Mucosa of descending colon (tissue), 3 donors: Measurements from ENCODE around the gene ACBD6. TPM values are rescaled to one million over a fixed set of nuclear protein-coding genes. Genes with fewer than 3 reads are reported as not detected.
"Not testable (repeated sequence)": the region's sequence is repeated elsewhere in the genome, so short reads cannot be mapped to it uniquely, and the experiment has no call there.

ENCODE experiments used
- ATAC-seq: fragments of 200-7000 bp; cut with Tn5 transposase; one replicate; pipeline ENCODE4 v1.9.1; 2020; ENCODE audit warnings: mild to moderate bottlenecking, moderate library complexity
- DNase-seq, 3 donors: peaks; one replicate each; pipeline ENCODE4 v3.0.0-alpha.2; 2020
- H3K36me3 ChIP-seq: fragments of 200-600 bp; one replicate; pipeline ENCODE4 v1.8.0; 2021; ENCODE audit warnings: low read depth, mild to moderate bottlenecking
- H3K4me1 ChIP-seq: fragments of 200-600 bp; one replicate; pipeline ENCODE4 v1.8.0; 2021; ENCODE audit warnings: low read depth, mild to moderate bottlenecking
- H3K4me3 ChIP-seq: fragments of 200-600 bp; one replicate; pipeline ENCODE4 v1.8.0; 2021; ENCODE audit warnings: mild to moderate bottlenecking
- H3K9me3 ChIP-seq: fragments of 200-600 bp; one replicate; pipeline ENCODE4 v1.8.0; 2021; ENCODE audit warnings: mild to moderate bottlenecking
- intact Hi-C, 2 donors: fragments of 100-400 bp; cut with DNase I in 1 of 2; cut with micrococcal nuclease in 1 of 2; formaldehyde crosslinking; loops; one replicate each; pipeline versions ENCODE4 v1.11.0 to v1.11.1; 2022; cut with DNase I, micrococcal nuclease
- total RNA-seq, 3 donors: library from RNA; stranded (reverse); fragmentation: NEBNext Ultra II Directional in 2 of 3; extraction: Animal tissue kit (Norgen Biotek cat#: 25700) in 2 of 3; gene quantifications; one replicate each; pipeline versions ENCODE4 v1.2.1 to v1.2.4, GENCODE V29; 2021 to 2023
- TF ChIP-seq, protein P1 (sequence below): fragments of 200-600 bp; IDR thresholded peaks from one replicate; pipeline ENCODE4 v1.8.0; 2022; ENCODE audit warnings: antibody characterized with exemption, mild to moderate bottlenecking
- donor health status: DM: no; HTN: no; CAD: no; lungs with moderate emphysema.
- donor health status: DM: no; HTN: no; CAD: no.
- donor health status: DM: no; HTN: yes; CAD: no.

ACBD6 gene
- total RNA-seq, 3 donors from 2014 or later = 23.3 to 32.8 (median 25.0) TPM

- H3K9me3 ChIP-seq = peaks cover 17% of the 10 kb centered on the region
- TF ChIP-seq, protein P1, sequence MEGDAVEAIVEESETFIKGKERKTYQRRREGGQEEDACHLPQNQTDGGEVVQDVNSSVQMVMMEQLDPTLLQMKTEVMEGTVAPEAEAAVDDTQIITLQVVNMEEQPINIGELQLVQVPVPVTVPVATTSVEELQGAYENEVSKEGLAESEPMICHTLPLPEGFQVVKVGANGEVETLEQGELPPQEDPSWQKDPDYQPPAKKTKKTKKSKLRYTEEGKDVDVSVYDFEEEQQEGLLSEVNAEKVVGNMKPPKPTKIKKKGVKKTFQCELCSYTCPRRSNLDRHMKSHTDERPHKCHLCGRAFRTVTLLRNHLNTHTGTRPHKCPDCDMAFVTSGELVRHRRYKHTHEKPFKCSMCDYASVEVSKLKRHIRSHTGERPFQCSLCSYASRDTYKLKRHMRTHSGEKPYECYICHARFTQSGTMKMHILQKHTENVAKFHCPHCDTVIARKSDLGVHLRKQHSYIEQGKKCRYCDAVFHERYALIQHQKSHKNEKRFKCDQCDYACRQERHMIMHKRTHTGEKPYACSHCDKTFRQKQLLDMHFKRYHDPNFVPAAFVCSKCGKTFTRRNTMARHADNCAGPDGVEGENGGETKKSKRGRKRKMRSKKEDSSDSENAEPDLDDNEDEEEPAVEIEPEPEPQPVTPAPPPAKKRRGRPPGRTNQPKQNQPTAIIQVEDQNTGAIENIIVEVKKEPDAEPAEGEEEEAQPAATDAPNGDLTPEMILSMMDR = no peak
- H3K4me3 ChIP-seq = no peak overlapping the region
- DNase-seq (no peak), ATAC-seq (no peak)
- no peaks in the 10 kb centered on the region for H3K4me1 ChIP-seq
- intact Hi-C loops = no loop called here
- no peaks in the 10 kb centered on the region for H3K36me3 ChIP-seq
Observed at GRCh38 chr1:180468311-180468710, 34.1 kb downstream of the ACBD6 start.

GRCh38 chr1:180462102-180462501 is 40.3 kb downstream of the ACBD6 start:
- intact Hi-C loops = no loop called here
- Histone ChIP-seq H3K9me3 (peaks cover 36% of the 10 kb centered on the region), H3K4me1 (no peaks in the 10 kb centered on the region), H3K4me3 (no peak overlapping the region), H3K36me3 (no peaks in the 10 kb centered on the region)
- ATAC-seq = no peak
- TF ChIP-seq, protein P1 = no peak
- DNase-seq = no peak

DNA sequence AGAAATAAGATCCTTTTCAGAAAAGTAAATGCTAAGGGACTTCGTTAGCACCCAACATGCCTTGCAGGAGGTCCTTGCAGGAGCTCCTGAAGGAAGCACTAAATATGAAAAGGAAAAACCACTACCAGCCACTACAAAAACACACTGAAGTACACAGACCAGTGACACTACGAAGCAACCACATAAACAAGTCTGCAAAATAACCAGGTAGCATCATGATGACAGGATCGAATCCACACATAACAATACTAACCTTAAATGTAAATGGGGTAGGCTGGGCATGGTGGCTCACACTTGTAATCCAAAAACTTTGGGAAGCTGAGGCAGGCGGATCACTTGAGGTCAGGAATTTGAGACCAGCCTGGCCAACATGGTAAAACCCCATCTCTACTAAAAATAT is 40.7 kb downstream of the ACBD6 start:
- ATAC-seq, H3K36me3 ChIP-seq, H3K4me3 ChIP-seq, DNase-seq, H3K4me1 ChIP-seq, intact Hi-C loops: not testable (repeated sequence)
- H3K9me3 ChIP-seq = peaks cover 36% of the 10 kb centered on the region

- no peak for ATAC-seq
- H3K9me3 ChIP-seq = peaks cover 24% of the 10 kb centered on the region
Observed at GRCh38 chr1:180458807-180459206, 43.6 kb downstream of the ACBD6 start.

GRCh38 chr1:180456191-180456590 is 46.2 kb downstream of the ACBD6 start:
- DNase-seq (no peak), ATAC-seq (no peak)
- TF ChIP-seq, protein P1 = no peak
- peaks cover 7% of the 10 kb centered on the region for H3K9me3 ChIP-seq
- H3K4me3 ChIP-seq = no peak overlapping the region
- no peaks in the 10 kb centered on the region for H3K36me3 ChIP-seq
- no peaks in the 10 kb centered on the region for H3K4me1 ChIP-seq
- intact Hi-C loops = no loop called here

More at GRCh38 chr1:180458807-180459206, 43.6 kb downstream of the ACBD6 start:
- Histone ChIP-seq H3K36me3 (no peaks in the 10 kb centered on the region), H3K4me1 (no peaks in the 10 kb centered on the region), H3K4me3 (no peak overlapping the region)
- DNase-seq = no peak
- TF ChIP-seq, protein P1 = no peak
- intact Hi-C loops = no loop called here

DNA sequence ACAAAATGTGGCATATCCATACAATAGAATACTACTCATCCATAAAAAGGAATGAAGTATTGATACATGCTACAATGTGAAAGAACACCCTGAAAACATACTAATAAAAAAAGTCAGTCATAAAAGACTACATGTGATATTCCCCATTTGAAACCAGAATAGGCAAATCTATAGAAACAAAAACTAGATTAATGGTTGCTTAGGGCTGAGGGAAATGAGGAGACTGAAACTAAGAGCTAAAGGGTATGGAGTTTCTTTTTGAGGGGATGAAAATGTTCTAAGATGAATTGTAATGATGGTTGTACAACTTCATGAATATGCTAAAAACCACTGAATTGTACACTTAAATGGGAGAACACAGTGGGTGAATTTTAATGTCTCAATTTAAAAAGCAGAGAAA is 50.9 kb downstream of the ACBD6 start:
- peaks cover 7% of the 10 kb centered on the region for H3K9me3 ChIP-seq
- H3K4me3 ChIP-seq = no peak overlapping the region
- intact Hi-C loops = no loop called here
- H3K4me1 ChIP-seq = no peaks in the 10 kb centered on the region
- H3K36me3 ChIP-seq = no peaks in the 10 kb centered on the region
- TF ChIP-seq, protein P1 = no peak
- no peak for ATAC-seq
- no peak for DNase-seq
